Measurements from ENCODE around the gene TOP3B.

TOP3B gene

GRCh38 chr22:21960200-21961126 lies 22.1 kb downstream of the TOP3B start:
- DNase-seq = no peak

GRCh38 chr22:21959274-21960074 lies 23.1 kb downstream of the TOP3B start:
- no peak for DNase-seq

GRCh38 chr22:21958360-21959273 lies 24.0 kb downstream of the TOP3B start:
- DNase-seq = no peak

- DNase-seq = peak; percentile 28
Measured at GRCh38 chr22:21952586-21953571, 29.7 kb downstream of the TOP3B start, which contains the start of gene PPM1F. Gene PPM1F, minus strand, starts transcription at chr22:21952848. Its CDS starts 6,800 bp downstream, at chr22:21946048.

- DNase-seq = no peak
Measured at GRCh38 chr22:21951931-21952465, 30.6 kb downstream of the TOP3B start.

- no peak for DNase-seq
Measured at GRCh38 chr22:21951062-21951461, 31.5 kb downstream of the TOP3B start.

GRCh38 chr22:21949948-21950347 lies 32.6 kb downstream of the TOP3B start:
- no peak for DNase-seq

- no peak for DNase-seq
Measured at GRCh38 chr22:21949569-21949918, 33.0 kb downstream of the TOP3B start.

GRCh38 chr22:21948824-21949568 lies 33.6 kb downstream of the TOP3B start:
- DNase-seq = no peak

GRCh38 chr22:21948390-21948789 lies 34.2 kb downstream of the TOP3B start:
- no peak for DNase-seq

- no peak for DNase-seq
Measured at GRCh38 chr22:21947040-21948014, 35.3 kb downstream of the TOP3B start.

GRCh38 chr22:21946262-21946925 lies 36.2 kb downstream of the TOP3B start:
- no peak for DNase-seq

GRCh38 chr22:21945453-21946261 lies 36.9 kb downstream of the TOP3B start:
- no peak for DNase-seq

- DNase-seq = no peak
Measured at GRCh38 chr22:21944871-21945270, 37.7 kb downstream of the TOP3B start.

GRCh38 chr22:21943571-21944448 lies 38.8 kb downstream of the TOP3B start:
- no peak for DNase-seq
